GM12873 (cell line): Measurements from ENCODE around the gene CDT1.

Experiments
- TF ChIP-seq, protein P1 (sequence below): IDR thresholded peaks from 2 replicates; pipeline ENCODE4 v1.5.1; 2012; ENCODE audit warnings: low read depth, mild to moderate bottlenecking, moderate library complexity, low read length, control low read depth; ENCODE audit not compliant: insufficient read depth; ENCODE audit errors: missing control alignments

CDT1 gene

DNA sequence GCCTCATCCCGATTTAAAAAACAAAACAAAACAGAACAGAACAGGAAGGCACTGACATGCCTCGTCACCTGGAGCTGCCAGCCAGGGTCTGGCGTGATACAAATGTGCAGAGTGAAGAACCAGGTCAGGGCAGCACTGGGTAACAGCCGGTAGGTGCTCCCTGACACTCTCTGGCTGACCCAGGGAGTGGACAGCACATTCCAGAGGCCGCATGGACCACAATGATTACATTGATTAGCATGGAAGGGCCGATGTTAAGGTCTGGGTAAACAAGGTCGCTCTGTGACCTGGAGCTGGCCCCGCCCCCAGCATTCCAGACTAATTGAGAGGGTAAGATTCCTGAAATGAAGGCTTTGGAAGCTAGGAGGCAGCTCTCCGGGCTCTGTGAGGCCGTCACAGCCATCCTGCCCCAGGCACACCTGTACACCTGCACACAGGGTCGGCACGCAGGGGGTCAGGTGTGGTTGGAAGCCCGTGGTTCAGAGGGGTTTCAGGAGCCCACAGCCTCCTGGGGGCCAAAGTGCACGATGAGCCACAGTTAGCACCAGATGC is 40.0 kb upstream of the CDT1 start:
- TF ChIP-seq, protein P1, sequence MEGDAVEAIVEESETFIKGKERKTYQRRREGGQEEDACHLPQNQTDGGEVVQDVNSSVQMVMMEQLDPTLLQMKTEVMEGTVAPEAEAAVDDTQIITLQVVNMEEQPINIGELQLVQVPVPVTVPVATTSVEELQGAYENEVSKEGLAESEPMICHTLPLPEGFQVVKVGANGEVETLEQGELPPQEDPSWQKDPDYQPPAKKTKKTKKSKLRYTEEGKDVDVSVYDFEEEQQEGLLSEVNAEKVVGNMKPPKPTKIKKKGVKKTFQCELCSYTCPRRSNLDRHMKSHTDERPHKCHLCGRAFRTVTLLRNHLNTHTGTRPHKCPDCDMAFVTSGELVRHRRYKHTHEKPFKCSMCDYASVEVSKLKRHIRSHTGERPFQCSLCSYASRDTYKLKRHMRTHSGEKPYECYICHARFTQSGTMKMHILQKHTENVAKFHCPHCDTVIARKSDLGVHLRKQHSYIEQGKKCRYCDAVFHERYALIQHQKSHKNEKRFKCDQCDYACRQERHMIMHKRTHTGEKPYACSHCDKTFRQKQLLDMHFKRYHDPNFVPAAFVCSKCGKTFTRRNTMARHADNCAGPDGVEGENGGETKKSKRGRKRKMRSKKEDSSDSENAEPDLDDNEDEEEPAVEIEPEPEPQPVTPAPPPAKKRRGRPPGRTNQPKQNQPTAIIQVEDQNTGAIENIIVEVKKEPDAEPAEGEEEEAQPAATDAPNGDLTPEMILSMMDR, result no peak

DNA sequence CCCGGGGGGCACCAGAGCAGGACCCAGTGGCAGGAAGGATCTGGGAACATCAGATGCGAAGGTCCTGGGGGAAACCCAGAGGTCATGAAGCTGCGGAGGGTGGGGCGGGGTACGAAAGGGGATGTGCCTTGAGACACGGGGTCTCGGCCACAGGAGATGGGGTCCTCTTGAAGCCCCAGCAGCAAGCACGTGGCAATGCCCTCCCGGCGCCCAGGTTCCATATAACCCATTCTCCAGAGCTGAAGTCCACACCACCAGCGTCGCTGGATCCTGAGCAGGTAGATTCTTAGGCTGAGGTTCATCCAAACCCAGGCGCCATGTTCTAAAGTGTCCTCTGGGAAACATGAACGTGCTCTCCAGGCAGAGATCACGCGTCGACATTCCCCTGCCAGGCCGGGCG is 39.5 kb upstream of the CDT1 start:
- TF ChIP-seq, protein P1, result no peak

DNA sequence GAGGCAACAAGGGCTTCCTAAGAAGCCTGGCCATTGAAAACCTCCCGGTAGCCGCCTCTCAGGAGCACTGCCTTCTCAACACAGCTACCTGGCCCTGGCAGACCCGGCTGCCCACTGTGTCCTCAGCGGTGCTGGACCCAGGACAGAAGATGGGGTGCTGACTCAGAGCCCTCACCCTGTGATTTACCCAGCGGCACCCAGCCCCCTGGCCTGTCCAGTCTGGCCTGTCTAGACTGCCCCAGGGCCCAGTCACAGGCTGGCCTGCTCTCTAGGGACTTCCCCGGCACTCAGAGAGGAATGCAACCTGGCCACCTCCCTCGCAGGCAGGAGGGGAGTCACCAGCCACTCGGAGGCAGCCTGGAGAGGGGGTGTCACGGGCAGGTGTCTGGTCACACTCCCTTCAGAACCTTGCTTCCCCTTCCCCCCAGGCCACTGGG is 38.7 kb upstream of the CDT1 start:
- TF ChIP-seq, protein P1, result no peak

DNA sequence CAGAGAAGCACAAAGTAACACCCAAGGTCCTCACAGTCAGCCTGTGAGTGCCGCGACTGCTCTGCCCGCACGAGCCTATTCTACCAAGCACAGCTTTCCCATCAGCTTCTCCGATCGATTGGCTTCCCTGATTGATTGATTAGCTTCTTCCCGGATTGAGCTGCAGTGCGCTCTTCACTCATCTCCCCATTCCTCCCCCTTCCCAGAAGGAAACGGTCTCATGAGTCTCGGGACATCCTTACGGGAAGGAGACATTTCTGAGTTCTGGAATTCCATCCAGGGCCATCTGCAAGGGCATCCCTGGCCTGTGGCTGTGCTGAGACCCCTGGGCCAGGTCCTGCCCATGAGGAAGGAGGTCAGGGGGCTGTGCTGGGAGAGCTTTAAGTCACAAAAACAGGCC is 36.6 kb upstream of the CDT1 start:
- TF ChIP-seq, protein P1, result no peak

DNA sequence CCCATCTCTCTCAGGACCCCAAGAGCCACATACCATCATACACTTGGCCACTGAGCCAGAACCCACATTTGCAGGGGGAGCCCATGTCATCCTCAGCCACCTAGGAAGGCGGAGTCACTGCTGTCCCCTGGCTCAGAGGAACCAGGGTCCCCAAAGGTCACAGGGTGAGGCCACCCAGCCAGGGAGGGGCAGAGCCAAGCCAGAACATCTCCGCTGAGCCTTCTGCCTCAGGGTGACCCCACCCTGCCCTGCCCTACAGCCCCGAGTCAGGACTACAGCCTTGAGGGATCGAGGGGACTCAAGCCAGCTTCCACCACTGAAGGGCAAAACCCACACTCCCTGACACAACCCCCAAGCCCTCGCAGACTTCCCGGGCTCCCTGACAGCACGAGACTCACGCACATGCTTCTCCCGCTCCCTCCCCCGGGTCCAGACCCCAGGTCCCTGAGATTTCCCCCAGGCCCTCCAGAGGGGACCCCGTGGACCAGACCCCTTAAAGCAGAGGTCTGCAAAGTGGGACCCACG is 36.0 kb upstream of the CDT1 start:
- TF ChIP-seq, protein P1, result no peak

DNA sequence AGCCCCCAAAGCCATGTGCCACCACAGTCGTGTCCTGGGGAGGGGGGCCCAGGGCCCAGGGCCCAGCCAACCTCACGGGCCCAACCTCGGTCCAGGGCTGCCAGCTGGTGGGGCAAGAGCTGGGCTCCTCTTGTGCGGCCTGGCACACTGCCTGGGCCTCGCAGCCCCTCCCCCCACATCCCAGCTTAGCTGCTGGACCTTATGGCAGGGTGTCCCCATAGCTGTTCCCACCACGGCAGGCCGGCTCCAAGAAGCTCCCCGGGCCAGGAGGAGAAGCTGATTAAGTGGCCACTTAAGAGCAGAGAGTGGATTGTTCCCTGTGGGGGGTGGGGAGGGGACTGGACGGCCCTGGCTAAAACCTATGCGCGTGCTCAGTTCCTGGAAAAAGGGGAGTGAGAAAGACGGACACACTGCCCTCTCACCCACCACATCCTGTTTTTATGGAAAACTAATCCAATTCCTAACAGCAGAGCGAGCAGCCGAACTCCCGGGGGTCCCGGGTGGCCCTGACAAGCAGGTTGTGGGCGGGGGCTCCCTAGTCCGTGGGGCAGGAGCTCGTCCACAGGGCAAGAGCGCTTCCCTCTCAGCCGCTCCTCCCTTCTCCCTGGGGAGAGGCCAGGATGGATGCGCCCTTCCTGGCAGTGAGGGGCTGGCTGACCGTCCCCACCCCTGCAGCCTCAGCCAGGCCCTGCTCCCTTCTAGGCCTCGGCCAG is 35.4 kb upstream of the CDT1 start:
- TF ChIP-seq, protein P1, result no peak

DNA sequence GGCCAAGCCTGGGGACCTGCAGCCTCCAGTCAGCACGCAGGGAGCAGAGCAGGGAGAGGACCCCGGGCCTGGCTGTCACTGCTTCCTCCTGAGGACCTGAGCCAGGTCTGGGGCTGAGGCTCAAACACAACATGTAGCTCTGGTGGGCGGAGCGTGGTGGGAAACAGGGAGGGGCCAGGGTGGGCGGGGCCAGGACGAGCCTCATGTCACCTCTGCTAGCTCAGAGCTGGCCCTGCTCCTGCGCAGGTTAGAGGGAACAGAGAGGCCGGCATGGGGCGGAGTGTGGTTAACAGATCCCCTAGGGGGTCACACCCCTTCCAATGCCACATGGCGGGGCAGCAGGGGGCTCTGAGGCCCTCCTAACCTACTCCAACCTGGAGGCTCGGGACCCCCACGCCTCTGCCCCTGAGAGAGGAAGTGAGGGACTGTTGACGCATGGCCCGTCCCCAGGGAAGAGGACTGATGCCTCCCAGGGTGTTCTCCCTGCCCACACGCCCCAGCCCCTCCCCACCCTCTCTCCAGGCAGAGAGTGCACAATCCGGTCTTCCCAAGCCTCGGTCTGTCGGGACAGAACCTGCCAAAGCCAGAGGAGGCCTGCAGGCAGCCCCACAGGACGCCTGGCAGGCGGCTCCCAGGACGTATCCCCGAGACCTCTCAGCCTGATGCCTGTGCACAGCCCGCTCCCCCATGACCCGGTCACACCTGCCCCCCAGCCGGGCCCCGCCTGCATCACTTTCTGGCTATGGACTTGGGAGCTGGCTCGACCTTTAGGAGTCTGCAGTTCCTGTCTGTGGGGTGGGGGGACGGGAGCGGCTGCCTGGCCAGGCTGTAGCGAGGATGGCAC is 33.8 kb upstream of the CDT1 start:
- TF ChIP-seq, protein P1, result no peak
